Retinal pigment epithelial cell (primary cell): ENCODE data around the gene MICU1.

Experiments
- DNase-seq: peaks from one replicate; pipeline ENCODE4 v3.0.0-alpha.2; 2010; ENCODE audit warnings: low read depth
- H3K4me3 ChIP-seq: 2 replicates; pipeline ENCODE4 v1.5.1; 2011; ENCODE audit warnings: mild to moderate bottlenecking, low read length, control low read depth, moderate library complexity
- CTCF ChIP-seq: conservative IDR thresholded peaks from 2 replicates; pipeline ENCODE4 v1.5.1; 2011; ENCODE audit warnings: low read depth, low read length, control low read depth, inconsistent platforms

Gene MICU1

GRCh38 chr10:72508033-72508432 is 117.8 kb downstream of the MICU1 start:
- no peak for DNase-seq
- no peak overlapping the region for H3K4me3 ChIP-seq
- TF ChIP-seq CTCF = no peak

- no peak for DNase-seq
- H3K4me3 ChIP-seq = no peak overlapping the region
- TF ChIP-seq CTCF = no peak
Observed at GRCh38 chr10:72506474-72506873, 119.4 kb downstream of the MICU1 start.

GRCh38 chr10:72505435-72505834 is 120.4 kb downstream of the MICU1 start:
- no peak overlapping the region for H3K4me3 ChIP-seq
- TF ChIP-seq CTCF = no peak
- DNase-seq = no peak

GRCh38 chr10:72503694-72504438 is 122.0 kb downstream of the MICU1 start:
- no peak overlapping the region for H3K4me3 ChIP-seq

GRCh38 chr10:72503241-72503640 is 122.6 kb downstream of the MICU1 start:
- TF ChIP-seq CTCF = no peak
- H3K4me3 ChIP-seq = no peak overlapping the region
- no peak for DNase-seq

More at GRCh38 chr10:72503694-72504438, 122.0 kb downstream of the MICU1 start:
- DNase-seq = no peak
- TF ChIP-seq CTCF = no peak

- H3K4me3 ChIP-seq = no peak overlapping the region
- no peak for TF ChIP-seq CTCF
- DNase-seq = no peak
Observed at GRCh38 chr10:72502581-72502980, 123.3 kb downstream of the MICU1 start.

- TF ChIP-seq CTCF = no peak
- H3K4me3 ChIP-seq = no peak overlapping the region
- DNase-seq = no peak
Observed at GRCh38 chr10:72499701-72500100, 126.2 kb downstream of the MICU1 start.
